GM10248 (cell line): ENCODE data around the gene NPC2.

Experiments used
- CTCF ChIA-PET: fragments of 300-600 bp; sonication (Branson Sonifier 250); formaldehyde crosslinking; extraction: SDS; loops from one replicate; lab custom pipeline; 2021; ENCODE audit warnings: antibody characterized with exemption; lab: Yijun Ruan, JAX
- POLR2A ChIA-PET: fragments of 350-650 bp; sonication (Branson Sonifier 250); formaldehyde crosslinking; extraction: SDS; loops from one replicate; lab custom pipeline; 2020; ENCODE audit warnings: antibody characterized with exemption; lab: Yijun Ruan, JAX
- DNase-seq: peaks from one replicate; pipeline ENCODE4 v3.0.0; 2012; ENCODE audit errors: extremely low spot score
- TF ChIP-seq, protein P1 (sequence below): IDR thresholded peaks from 2 replicates; pipeline ENCODE4 v1.5.1; 2012; ENCODE audit warnings: mild to moderate bottlenecking, low read depth; ENCODE audit errors: extremely low read depth, missing control alignments, control extremely low read depth

The NPC2 gene

DNA sequence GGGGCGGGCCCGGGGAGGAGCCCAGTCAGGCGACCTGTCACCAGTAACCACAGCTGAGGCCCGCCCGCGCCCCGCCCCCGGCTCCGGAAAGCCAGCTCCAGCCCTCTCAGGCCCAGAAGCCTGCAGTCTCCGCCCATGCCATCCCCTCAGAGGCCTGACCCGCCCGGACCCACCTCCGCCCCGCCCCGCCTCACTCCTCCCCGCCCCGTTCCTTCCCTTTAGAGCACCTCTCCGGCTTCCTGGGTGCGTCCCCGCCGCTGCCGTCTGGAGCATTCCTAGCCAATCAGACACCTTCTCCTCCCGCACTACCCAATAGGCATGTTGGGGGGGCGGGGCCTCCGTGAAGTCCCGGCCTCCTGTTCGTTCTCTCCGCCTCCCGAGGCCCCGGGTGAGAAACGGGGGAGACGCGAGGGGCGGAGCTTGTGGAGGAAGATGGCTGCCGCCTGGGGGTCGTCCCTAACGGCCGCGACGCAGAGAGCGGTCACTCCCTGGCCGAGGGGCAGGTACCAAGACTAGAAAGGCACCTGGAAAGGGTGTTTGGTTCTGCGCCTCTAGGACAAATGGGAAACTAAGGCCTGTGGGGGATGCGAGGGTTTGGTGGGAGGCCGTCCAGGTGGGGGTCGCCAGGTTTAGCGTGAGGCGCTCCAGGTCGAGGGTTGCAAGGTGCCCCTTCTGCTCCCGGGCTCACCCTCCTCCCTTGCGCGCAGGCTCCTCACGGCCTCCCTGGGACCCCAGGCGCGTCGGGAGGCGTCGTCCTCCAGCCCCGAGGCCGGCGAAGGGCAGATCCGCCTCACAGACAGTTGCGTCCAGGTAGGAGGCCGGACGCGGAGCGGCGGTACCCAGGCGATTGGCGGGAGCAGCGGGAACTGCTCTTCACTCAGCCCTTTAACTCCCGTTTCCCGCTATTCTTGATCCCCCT is 497 bp upstream of the NPC2 start, which contains the start of gene ISCA2:
ISCA2 (plus strand) TSS at position 423 of the 919 bp plus-strand sequence; CDS start at position 433, 10 bp downstream.
- TF ChIP-seq, protein P1, sequence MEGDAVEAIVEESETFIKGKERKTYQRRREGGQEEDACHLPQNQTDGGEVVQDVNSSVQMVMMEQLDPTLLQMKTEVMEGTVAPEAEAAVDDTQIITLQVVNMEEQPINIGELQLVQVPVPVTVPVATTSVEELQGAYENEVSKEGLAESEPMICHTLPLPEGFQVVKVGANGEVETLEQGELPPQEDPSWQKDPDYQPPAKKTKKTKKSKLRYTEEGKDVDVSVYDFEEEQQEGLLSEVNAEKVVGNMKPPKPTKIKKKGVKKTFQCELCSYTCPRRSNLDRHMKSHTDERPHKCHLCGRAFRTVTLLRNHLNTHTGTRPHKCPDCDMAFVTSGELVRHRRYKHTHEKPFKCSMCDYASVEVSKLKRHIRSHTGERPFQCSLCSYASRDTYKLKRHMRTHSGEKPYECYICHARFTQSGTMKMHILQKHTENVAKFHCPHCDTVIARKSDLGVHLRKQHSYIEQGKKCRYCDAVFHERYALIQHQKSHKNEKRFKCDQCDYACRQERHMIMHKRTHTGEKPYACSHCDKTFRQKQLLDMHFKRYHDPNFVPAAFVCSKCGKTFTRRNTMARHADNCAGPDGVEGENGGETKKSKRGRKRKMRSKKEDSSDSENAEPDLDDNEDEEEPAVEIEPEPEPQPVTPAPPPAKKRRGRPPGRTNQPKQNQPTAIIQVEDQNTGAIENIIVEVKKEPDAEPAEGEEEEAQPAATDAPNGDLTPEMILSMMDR = no peak
- POLR2A ChIA-PET = no interaction called here
- CTCF ChIA-PET = interaction anchor here (0.7 to 3.7 kb wide), 10 partner anchors 10 to 364 kb away, joined by 3 to 18 read pairs (median 3); partner anchors contain the start of gene LTBP2
- peak; percentile 99 for DNase-seq

DNA sequence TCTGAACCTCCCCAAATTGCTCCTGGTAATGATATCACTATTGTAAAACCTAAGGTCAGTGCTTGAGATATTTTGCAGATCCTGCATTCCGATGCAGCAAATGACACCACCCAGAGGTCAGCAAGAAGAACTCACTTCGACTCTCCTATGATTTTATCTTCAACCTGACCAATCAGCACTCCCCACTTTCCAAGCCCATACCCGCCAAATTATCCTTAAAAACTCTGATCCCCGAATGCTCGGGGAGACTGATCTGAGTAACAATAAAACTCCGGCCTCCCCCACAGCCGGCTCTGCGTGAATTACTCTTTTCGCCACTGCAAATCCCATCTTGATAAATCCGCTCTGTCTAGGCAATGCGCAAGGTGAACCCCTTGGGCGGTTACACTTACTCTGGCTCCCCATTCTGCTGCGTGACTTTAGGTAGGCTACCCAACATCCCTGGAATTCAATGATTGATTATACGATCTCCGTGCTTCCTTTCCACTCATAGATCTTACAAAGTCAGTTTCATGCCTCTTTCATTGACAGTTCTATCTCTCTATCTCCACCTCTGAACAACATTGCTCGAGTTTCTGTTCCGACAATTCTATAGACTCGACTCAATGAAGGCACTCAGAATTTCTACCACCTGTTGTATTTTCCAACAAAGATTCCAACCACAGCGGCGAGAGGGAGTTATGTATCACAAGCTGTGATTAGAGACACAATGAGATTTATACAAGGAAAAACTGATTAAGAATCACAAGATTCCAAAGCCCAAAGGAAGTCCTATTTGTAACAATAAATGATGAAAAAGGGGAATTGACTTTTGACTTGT is 939 bp downstream of the NPC2 start:
- TF ChIP-seq, protein P1 = peak; percentile 54
- CTCF ChIA-PET = interaction anchor here (0.7 to 2.4 kb wide), 9 partner anchors 10 to 129 kb away, joined by 3 to 8 read pairs (median 3); no protein-coding TSS in a partner anchor
- POLR2A ChIA-PET = no interaction called here
- no peak for DNase-seq

- ChIA-PET CTCF (interaction anchor here (0.9 to 2.3 kb wide), 8 partner anchors 9 to 129 kb away, joined by 3 to 8 read pairs (median 4); no protein-coding TSS in a partner anchor), POLR2A (no interaction called here)
- no peak for DNase-seq
- TF ChIP-seq, protein P1 = no peak
Measured at GRCh38 chr14:74490486-74490885, 2.6 kb downstream of the NPC2 start.

GRCh38 chr14:74488786-74489397 is 4.2 kb downstream of the NPC2 start:
- no peak for DNase-seq
- CTCF ChIA-PET = no interaction called here
- TF ChIP-seq, protein P1 = no peak
- POLR2A ChIA-PET = no interaction called here

- TF ChIP-seq, protein P1 = no peak
- ChIA-PET POLR2A (no interaction called here), CTCF (interaction anchor here (0.5 to 1.7 kb wide), 4 partner anchors 11 to 1128 kb away, joined by 3 to 5 read pairs (median 3); no protein-coding TSS in a partner anchor)
- DNase-seq = no peak
Measured at GRCh38 chr14:74486164-74486563, 6.9 kb downstream of the NPC2 start.
